CD4-positive, alpha-beta T cell treated with Interleukin-17A for 4 hours (primary cell): ENCODE results near the gene SPOUT1.

ENCODE experiments used
- DNase-seq: peaks from one replicate; pipeline ENCODE4 v3.0.0-alpha.2; 2020; ENCODE audit warnings: mixed read lengths

The SPOUT1 gene

DNA sequence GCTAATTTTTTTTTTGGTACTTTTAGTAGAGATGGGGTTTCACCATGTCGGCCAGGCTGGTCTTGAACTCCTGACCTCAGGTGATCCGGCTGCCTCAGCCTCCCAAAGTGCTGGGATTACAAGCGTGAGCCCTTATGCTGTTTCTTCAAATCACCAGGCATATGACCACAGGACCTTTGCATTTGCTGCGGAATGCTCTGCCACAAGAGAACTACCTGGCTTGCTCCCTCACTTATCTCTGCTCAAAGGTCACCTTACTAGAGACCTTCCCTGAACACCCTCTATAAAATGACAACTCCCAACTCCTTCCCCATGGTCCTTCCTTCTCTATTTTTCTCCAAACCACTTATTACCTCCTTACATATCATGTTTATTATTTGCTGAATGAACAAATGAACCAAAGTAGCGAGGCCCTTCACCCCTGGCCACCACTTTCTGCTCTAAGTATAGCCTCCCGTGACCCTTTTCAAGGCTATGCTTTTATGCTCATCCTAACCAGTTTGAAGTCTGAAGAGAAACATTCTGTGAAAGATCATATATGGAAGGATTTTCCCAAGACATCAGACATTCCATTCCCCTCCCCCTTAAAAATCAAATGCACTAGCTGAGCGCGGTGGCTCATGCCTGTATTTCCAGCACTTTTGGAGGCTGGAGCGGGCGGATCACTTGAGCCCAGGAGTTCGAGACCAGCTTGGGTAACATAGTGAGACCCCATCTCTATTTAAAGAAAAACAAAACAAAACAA is 59.1 kb downstream of the SPOUT1 start:
- no peak for DNase-seq
